ENCODE measurements around the gene C17orf107.

GRCh38 chr17:4863321-4863720 is 36.0 kb upstream of the C17orf107 start:
- TF ChIP-seq CTCF (IDR thresholded peaks at IDR 0.05) (no peak), ZFX (IDR thresholded peaks at IDR 0.05; ENCODE audit: borderline replicate concordance) (no peak)

All from 22Rv1 (cell line).